Peyer's patch (tissue), 4 donors: ENCODE measurements around the gene IFI6.
"Not testable (repeated sequence)": the region's sequence is repeated elsewhere in the genome, so short reads cannot be mapped to it uniquely, and the experiment has no call there.

Experiments
- CTCF ChIP-seq, 6 experiments: fragments of 450-650 bp in 4 of 6; fragments of 200-600 bp in 2 of 6; sonication (generic) in 1 of 6; IDR thresholded peaks; one replicate each; pipeline ENCODE4 v1.5.1; 2017 to 2019; ENCODE audit warnings: antibody characterized with exemption in 6 of 6, mild to moderate bottlenecking in 3 of 6, moderate library complexity in 1 of 6
- POLR2A ChIP-seq, 2 donors: fragments of 450-650 bp; IDR thresholded peaks; one replicate each; pipeline ENCODE4 v1.5.1; 2017; ENCODE audit warnings: antibody characterized with exemption in 2 of 2, mild to moderate bottlenecking in 2 of 2, moderate library complexity in 2 of 2

GRCh38 chr1:27696835-27697234, 24.8 kb upstream of the IFI6 start:
- TF ChIP-seq CTCF, POLR2A (IDR thresholded peaks at IDR 0.05): not testable (repeated sequence)
